ENCODE results near the gene RAPGEF1.
A peak's percentile ranks its signal among the peaks of the same experiment; 100 is the strongest.
"Not testable (repeated sequence)": the region's sequence is repeated elsewhere in the genome, so short reads cannot be mapped to it uniquely, and the experiment has no call there.

The RAPGEF1 gene

DNA sequence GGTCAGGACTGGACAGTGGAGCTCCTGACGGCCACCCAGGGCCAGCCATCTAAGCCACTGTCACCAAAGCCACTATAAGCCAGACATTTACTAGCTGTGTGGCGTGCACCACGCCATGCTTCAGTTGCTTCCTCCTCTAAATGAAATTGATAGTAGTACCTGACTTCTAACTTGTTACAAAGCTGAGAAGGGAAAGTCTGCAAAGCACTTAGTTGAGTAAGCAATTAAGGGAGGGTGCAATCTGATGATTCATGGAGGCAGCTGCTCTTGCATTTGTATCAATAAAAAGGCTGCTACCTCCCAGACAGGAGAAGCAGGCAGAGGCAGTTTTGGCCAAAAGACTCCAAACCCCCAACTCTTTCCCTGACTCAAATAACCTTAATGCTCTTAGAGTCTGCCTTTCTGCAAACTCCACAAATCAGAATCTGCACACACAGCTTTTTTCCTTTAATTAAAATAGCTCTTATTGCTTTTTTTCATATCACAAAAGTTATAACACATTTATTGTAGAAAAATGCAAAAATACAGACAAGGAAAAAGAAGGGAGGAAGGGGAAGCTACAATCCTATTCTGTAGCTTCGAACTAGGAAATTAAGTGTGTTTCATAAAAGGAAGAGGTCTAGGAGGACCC lies 19.3 kb upstream of the RAPGEF1 start:
- TF ChIP-seq ZFX (IDR thresholded peaks at IDR 0.05; ENCODE audit: borderline replicate concordance): no peak
- TF ChIP-seq, protein P1, sequence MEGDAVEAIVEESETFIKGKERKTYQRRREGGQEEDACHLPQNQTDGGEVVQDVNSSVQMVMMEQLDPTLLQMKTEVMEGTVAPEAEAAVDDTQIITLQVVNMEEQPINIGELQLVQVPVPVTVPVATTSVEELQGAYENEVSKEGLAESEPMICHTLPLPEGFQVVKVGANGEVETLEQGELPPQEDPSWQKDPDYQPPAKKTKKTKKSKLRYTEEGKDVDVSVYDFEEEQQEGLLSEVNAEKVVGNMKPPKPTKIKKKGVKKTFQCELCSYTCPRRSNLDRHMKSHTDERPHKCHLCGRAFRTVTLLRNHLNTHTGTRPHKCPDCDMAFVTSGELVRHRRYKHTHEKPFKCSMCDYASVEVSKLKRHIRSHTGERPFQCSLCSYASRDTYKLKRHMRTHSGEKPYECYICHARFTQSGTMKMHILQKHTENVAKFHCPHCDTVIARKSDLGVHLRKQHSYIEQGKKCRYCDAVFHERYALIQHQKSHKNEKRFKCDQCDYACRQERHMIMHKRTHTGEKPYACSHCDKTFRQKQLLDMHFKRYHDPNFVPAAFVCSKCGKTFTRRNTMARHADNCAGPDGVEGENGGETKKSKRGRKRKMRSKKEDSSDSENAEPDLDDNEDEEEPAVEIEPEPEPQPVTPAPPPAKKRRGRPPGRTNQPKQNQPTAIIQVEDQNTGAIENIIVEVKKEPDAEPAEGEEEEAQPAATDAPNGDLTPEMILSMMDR (IDR thresholded peaks at IDR 0.05): no peak
- H3K27ac ChIP-seq: no peak overlapping the region

DNA sequence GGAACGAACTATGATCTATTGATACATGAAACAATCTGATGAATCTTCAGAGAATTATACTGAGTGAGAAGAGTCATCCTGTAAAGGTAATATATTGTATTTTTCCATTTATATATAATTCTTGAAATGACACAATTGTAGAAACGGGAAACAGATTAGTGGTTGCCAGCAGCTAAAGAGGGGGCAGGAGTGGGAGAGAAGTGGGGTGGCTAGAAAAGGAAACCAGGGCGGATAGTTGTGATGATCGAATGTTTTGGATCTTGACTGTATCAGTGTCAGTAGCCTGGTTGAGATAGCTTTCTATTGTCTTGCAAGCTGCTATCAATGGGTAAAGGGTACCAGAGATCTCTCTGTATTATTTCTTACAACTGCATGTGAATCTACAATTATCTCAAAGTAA lies 17.7 kb upstream of the RAPGEF1 start:
- no peak overlapping the region for H3K27ac ChIP-seq
- TF ChIP-seq, protein P1 (IDR thresholded peaks at IDR 0.05): no peak
- no peak for TF ChIP-seq ZFX (IDR thresholded peaks at IDR 0.05; ENCODE audit: borderline replicate concordance)

DNA sequence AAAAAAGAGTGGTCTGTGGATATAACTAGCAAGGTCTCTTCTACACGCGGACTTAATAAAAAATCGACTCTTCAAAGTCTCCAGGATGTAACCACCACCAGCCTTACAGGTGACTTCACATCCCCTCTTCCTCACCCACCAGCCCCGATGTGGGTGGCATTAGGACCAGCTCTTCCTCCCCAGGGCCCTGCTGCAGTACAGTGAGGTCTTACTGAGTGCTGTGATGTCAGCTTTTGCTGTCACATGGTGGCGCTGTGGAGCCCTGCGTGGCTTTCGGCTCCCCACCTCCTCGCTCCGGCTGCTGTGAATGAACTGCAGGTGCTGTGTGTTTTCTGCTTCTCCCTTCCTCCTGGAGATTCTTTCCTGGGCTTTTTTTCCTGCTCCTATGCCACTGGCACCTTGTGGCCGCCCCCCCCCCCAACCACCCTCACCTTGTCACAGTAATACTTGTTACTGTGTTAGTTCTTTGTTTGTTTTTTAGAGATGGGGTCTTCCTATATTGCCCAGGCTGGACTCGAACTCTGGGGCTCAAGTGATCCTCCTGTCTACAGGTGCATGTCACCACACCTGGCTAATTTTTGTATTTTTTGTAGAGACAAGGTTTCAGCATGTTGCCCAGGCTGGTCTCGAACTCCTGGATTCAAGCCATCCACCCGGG lies 15.8 kb upstream of the RAPGEF1 start:
- no peak for TF ChIP-seq ZFX (IDR thresholded peaks at IDR 0.05; ENCODE audit: borderline replicate concordance)
- TF ChIP-seq, protein P1 (IDR thresholded peaks at IDR 0.05): peak; percentile 95
- no peak overlapping the region for H3K27ac ChIP-seq

DNA sequence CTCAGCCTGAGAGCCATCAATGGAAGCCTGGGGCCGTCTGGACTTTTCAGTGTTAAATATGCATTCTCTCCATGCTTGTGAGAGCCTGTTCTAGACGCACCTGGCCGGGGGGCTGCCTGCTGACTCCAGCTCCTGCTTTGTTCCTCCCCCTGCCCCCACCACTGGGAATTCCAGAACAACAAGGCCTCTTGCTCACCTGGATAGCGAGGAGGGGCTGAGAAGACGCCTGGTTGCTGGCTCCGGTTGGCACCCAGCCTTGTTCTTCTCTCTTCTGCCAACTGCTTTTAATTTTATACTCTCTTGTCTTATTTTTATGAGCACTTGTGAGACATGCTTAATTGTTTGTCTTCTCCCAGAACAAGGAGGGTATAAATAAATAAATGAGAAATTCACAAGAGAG lies 15.0 kb upstream of the RAPGEF1 start:
- no peak overlapping the region for H3K27ac ChIP-seq
- TF ChIP-seq, protein P1 (IDR thresholded peaks at IDR 0.05): no peak
- no peak for TF ChIP-seq ZFX (IDR thresholded peaks at IDR 0.05; ENCODE audit: borderline replicate concordance)

DNA sequence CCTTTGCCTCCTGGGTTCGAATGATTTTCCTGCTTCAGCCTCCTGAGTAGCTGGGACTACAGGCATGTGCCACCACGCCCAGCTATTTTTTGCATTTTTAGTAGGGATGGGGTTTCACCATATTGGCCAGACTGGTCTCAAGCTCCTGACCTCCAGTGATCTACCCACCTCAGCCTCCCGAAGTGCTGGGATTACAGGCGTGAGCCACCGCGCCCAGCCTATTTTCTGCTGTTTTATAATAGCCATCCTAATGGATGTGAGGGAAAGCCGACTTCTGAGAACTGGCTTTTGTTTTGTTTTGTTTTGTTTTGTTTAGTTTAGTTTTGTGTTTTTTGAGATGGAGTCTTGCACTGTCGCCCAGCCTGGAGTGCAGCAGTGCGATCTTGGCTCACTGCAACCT lies 13.9 kb upstream of the RAPGEF1 start:
- not testable (repeated sequence) for H3K27ac ChIP-seq

DNA sequence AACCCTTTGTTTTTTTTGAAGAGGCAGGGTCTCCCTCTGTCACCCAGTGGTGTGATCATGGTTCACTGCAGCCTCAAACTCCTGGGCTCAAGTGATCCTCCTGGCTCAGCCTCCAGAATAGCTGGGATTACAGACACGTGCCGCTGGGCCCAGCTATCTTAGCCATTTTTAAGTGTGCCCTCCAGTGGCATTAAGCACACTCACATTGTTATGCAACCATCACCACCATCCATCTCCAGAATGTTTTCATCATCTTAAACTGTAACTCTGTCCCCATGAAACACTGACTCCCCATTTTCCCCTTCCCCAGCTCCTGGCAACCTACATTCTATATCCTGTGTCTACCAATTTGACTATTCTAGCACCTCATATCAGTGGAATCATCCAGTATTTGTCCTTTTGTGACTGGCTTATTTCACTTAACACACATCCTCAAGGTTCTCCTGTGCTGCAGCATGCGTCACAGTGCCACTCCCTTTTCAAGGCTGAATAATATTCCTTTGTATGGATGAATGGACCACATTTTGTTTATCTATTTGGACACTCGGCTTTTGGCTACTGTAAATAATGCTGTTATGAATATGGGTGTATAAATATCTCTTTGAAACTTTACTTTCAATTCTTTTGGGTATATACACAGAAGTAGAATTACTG lies 12.5 kb upstream of the RAPGEF1 start:
- TF ChIP-seq, protein P1 (IDR thresholded peaks at IDR 0.05): 0 out of 2 replicates have a peak, but pooled peaks have one; percentile 9
- no peak for TF ChIP-seq ZFX (IDR thresholded peaks at IDR 0.05; ENCODE audit: borderline replicate concordance)
- no peak overlapping the region for H3K27ac ChIP-seq

DNA sequence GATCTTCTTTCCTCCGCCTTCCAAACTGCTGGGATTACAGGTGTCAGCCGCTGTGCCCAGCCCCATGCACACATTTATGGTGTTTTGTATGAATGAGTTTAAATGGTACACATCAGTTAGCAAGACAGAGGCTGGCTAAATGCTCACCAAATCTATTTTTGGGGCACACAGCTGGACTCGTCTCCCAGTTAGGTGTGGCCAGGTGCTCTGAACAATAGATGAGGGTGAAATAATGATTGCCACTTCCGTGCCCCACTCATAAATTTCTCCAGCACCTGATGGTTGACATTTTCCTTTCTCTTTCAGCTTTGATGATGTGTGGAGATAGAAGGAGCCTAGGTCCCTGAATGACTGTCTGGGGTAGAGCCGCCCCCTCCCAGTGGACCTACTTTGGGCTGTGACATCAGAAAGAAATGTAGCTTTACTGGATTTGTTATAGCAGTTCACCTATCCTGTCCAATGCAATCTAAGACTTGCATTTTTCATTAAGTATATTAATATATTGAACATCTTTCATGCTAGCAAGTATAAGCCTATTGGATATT lies 8.6 kb upstream of the RAPGEF1 start:
- no peak for TF ChIP-seq ZFX (IDR thresholded peaks at IDR 0.05; ENCODE audit: borderline replicate concordance)
- TF ChIP-seq, protein P1 (IDR thresholded peaks at IDR 0.05): no peak
- no peak overlapping the region for H3K27ac ChIP-seq

All from 22Rv1 (cell line).